H1 (cell line): Measurements from ENCODE around the gene SPTBN5. TPM values are rescaled to one million over a fixed set of nuclear protein-coding genes. Genes with fewer than 3 reads are reported as not detected.

ENCODE experiments used
- polyA plus RNA-seq, 7 experiments: library from polyadenylated mRNA; depleted of rRNA in 3 of 7; stranded (reverse) in 5 of 7; unstranded in 2 of 7; fragments of >200 nt in 5 of 7; fragments of 200-250 nt in 2 of 7; gene quantifications; 1 replicate in 5 of 7; 2 replicates in 1 of 7; 4 replicates in 1 of 7; pipeline versions ENCODE4 v1.2.1 to v1.2.3, GENCODE V29; 2011 to 2013; ENCODE audit warnings: missing spikeins in 2 of 7, mixed read lengths in 2 of 7
- total RNA-seq: library from RNA; stranded (reverse); fragmentation: NEBNext Ultra II Directional; extraction: Animal tissue kit (Norgen Biotek cat#: 25700); gene quantifications from 2 replicates; pipeline ENCODE4 v1.2.1, GENCODE V29; 2021
- TF ChIP-seq, protein P1 (sequence below), 3 experiments: IDR thresholded peaks; 1 replicate in 2 of 3; 2 replicates in 1 of 3; pipeline versions ENCODE4 v1.5.1 to v1.6.1; 2011; ENCODE audit warnings: low read length in 3 of 3, mild to moderate bottlenecking in 3 of 3, inconsistent platforms in 2 of 3, low read depth in 1 of 3, moderate library complexity in 1 of 3; ENCODE audit not compliant: insufficient read depth in 1 of 3; ENCODE audit errors: control extremely low read depth in 1 of 3

Gene SPTBN5
- total and polyA plus RNA-seq, 2 of the 8 experiments (the other 6 are each of a cell fraction or from before 2014, with no cell fraction given) = 0.32 to 0.84 TPM

GRCh38 chr15:41904541-41905005 lies 10.7 kb upstream of the SPTBN5 start (continued):
- TF ChIP-seq, protein P1, sequence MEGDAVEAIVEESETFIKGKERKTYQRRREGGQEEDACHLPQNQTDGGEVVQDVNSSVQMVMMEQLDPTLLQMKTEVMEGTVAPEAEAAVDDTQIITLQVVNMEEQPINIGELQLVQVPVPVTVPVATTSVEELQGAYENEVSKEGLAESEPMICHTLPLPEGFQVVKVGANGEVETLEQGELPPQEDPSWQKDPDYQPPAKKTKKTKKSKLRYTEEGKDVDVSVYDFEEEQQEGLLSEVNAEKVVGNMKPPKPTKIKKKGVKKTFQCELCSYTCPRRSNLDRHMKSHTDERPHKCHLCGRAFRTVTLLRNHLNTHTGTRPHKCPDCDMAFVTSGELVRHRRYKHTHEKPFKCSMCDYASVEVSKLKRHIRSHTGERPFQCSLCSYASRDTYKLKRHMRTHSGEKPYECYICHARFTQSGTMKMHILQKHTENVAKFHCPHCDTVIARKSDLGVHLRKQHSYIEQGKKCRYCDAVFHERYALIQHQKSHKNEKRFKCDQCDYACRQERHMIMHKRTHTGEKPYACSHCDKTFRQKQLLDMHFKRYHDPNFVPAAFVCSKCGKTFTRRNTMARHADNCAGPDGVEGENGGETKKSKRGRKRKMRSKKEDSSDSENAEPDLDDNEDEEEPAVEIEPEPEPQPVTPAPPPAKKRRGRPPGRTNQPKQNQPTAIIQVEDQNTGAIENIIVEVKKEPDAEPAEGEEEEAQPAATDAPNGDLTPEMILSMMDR (IDR thresholded peaks at IDR 0.05; ENCODE audit: control extremely low read depth in 1 of 3, insufficient read depth in 1 of 3, low read depth in 1 of 3, low read length in 3 of 3) = peak; percentile 84 to 97 (median 96)
